Neural cell (in vitro differentiated cells): Measurements from ENCODE around the gene SOAT2. TPM values are rescaled to one million over a fixed set of nuclear protein-coding genes. Genes with fewer than 3 reads are reported as not detected.

Source experiments
- H2AFZ ChIP-seq: fragments of 200-600, 300-800 bp; sonication (generic), shearing (Covaris generic); 2 replicates; pipeline ENCODE4 v1.6.0; 2014; ENCODE audit warnings: low read depth, mild to moderate bottlenecking, antibody characterized with exemption, low read length, moderate library complexity
- H3F3A ChIP-seq: fragments of 200-600 bp; shearing (Covaris generic); 2 replicates; pipeline ENCODE4 v1.6.1; 2016; ENCODE audit warnings: mild to moderate bottlenecking, moderate library complexity, mixed read lengths, antibody characterized with exemption, low read length; ENCODE audit not compliant: insufficient read depth, poor library complexity, severe bottlenecking
- H3K27ac ChIP-seq: fragments of 200-600, 300-800 bp; sonication (generic), shearing (Covaris generic); 2 replicates; pipeline ENCODE4 v1.5.1; 2014; ENCODE audit warnings: mild to moderate bottlenecking, low read length, moderate library complexity
- H3K27me3 ChIP-seq: fragments of 300-800, 200-600 bp; sonication (generic), shearing (Covaris generic); 2 replicates; pipeline ENCODE4 v1.6.0; 2014; ENCODE audit warnings: mild to moderate bottlenecking, low read depth, low read length, moderate library complexity; ENCODE audit not compliant: insufficient read depth
- H3K36me3 ChIP-seq: fragments of 300-800, 200-600 bp; sonication (generic), shearing (Covaris generic); 2 replicates; pipeline ENCODE4 v1.5.1; 2014; ENCODE audit warnings: mild to moderate bottlenecking, antibody characterized with exemption, low read length, moderate library complexity; ENCODE audit not compliant: insufficient read depth
- H3K4me2 ChIP-seq: fragments of 300-800, 200-600 bp; sonication (generic), shearing (Covaris generic); 2 replicates; pipeline ENCODE4 v1.6.0; 2014; ENCODE audit warnings: mild to moderate bottlenecking, low read length
- H3K4me3 ChIP-seq: fragments of 300-800, 200-600 bp; sonication (generic), shearing (Covaris generic); 2 replicates; pipeline ENCODE4 v1.5.1; 2014; ENCODE audit warnings: mild to moderate bottlenecking, low read length, moderate library complexity
- H3K79me2 ChIP-seq: fragments of 200-600 bp; shearing (Covaris generic); replicated peaks from 2 replicates; pipeline ENCODE4 v1.6.0; 2014; ENCODE audit warnings: mild to moderate bottlenecking, low read length, moderate library complexity; ENCODE audit not compliant: insufficient read depth
- H3K9ac ChIP-seq: fragments of 300-800, 200-600 bp; sonication (generic), shearing (Covaris generic); 2 replicates; pipeline ENCODE4 v1.6.1; 2016; ENCODE audit warnings: mild to moderate bottlenecking, low read length, mixed read lengths
- H3K9me2 ChIP-seq: fragments of 200-600 bp; shearing (Covaris generic); 2 replicates; pipeline ENCODE4 v1.6.1; 2016; ENCODE audit warnings: mild to moderate bottlenecking, low read length, mixed read lengths; ENCODE audit not compliant: insufficient read depth
- H3K9me3 ChIP-seq: fragments of 200-600, 300-800 bp; sonication (generic), shearing (Covaris generic); 2 replicates; pipeline ENCODE4 v1.6.1; 2016; ENCODE audit warnings: mild to moderate bottlenecking, mixed run types, low read length, moderate library complexity, mixed read lengths
- H4K20me1 ChIP-seq: fragments of 200-600 bp; shearing (Covaris generic); 2 replicates; pipeline ENCODE4 v1.6.1; 2016; ENCODE audit warnings: mild to moderate bottlenecking, mixed run types; ENCODE audit not compliant: insufficient read depth
- EP300 ChIP-seq: fragments of 450-650 bp; conservative IDR thresholded peaks from 2 replicates; pipeline ENCODE4 v1.6.1; 2014; ENCODE audit warnings: antibody characterized with exemption, mild to moderate bottlenecking, moderate library complexity; ENCODE audit not compliant: poor library complexity, severe bottlenecking
- EZH2 ChIP-seq: fragments of 200-600, 300-800 bp; shearing (Covaris generic), sonication (generic); IDR thresholded peaks from 2 replicates; pipeline ENCODE4 v1.6.1; 2014; ENCODE audit warnings: antibody characterized with exemption, low read length, borderline replicate concordance, mild to moderate bottlenecking; ENCODE audit not compliant: insufficient read depth, poor library complexity, severe bottlenecking
- MXI1 ChIP-seq: fragments of 450-650 bp; conservative IDR thresholded peaks from 2 replicates; pipeline ENCODE4 v1.6.1; 2014; ENCODE audit warnings: antibody characterized with exemption, mild to moderate bottlenecking; ENCODE audit not compliant: poor library complexity, severe bottlenecking
- POLR2AphosphoS5 ChIP-seq: IDR thresholded peaks from 2 replicates; pipeline ENCODE4 v1.6.1; 2012
- RAD21 ChIP-seq: fragments of 450-650 bp; conservative IDR thresholded peaks from 2 replicates; pipeline ENCODE4 v1.6.1; 2014; ENCODE audit warnings: antibody characterized with exemption, mild to moderate bottlenecking, moderate library complexity
- SMC3 ChIP-seq: fragments of 450-650 bp; conservative IDR thresholded peaks from 2 replicates; pipeline ENCODE4 v1.6.1; 2014; ENCODE audit warnings: antibody characterized with exemption, mild to moderate bottlenecking, moderate library complexity; ENCODE audit not compliant: poor library complexity
- TAF1 ChIP-seq: IDR thresholded peaks from 2 replicates; pipeline ENCODE4 v1.6.1; 2012; ENCODE audit warnings: low read depth
- polyA plus RNA-seq: library from polyadenylated mRNA; depleted of rRNA; stranded (reverse); fragments of >200 nt; gene quantifications from 2 replicates; pipeline ENCODE4 v1.2.3, GENCODE V29; 2014
- TF ChIP-seq, protein P1 (sequence below): fragments of 450-650 bp; IDR thresholded peaks from 2 replicates; pipeline ENCODE4 v1.5.1; 2014; ENCODE audit warnings: antibody characterized with exemption, mild to moderate bottlenecking, moderate library complexity; ENCODE audit not compliant: poor library complexity, severe bottlenecking
- TF ChIP-seq, protein P2 (sequence below): IDR thresholded peaks from 2 replicates; pipeline ENCODE4 v1.6.1; 2012; ENCODE audit warnings: borderline replicate concordance

Gene SOAT2
- polyA plus RNA-seq, 1 donor from 2014 or later: not detected

DNA sequence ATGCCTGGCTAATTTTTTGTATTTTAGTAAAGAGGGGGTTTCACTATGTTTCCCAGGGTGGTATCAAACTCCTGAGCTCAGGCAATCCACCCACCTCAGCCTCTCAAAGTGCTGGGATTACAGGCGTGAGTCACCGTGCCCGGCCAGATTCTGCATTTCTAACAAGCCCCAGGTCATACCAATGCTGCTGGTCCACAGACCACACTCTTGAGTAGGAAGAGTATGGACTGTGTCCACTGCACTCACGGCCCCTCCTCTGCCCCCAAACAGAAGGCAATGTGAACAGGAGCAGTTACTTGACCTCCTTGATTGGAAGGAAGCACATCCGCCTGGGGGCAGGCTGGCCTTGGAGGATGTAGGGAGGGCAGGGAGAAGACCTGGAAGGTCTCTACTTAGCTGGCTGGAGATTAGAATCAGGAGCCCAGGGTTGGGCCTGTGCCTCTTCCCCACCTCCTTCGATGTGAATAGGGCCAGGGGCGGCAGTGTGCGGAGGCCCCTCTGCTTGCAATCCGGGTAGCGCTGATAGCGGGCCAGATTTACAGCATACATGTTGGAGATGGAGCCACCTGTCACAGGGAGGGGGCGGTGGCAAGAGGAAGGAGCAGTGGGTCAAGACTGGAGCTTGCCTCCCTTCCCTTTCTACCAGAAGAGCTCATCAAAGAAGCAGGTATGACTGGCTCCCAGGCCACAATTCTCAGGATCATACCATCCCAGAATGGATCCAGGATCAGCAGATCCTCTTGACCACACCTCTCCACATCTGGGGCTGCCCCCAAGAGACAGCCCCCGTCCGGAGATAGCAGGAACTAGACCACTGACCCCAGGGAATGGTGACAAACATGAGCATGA is 67.8 kb downstream of the SOAT2 start:
- Histone ChIP-seq H3F3A (no peaks in the 10 kb centered on the region), H3K4me2 (no peak overlapping the region), H3K79me2 (no peaks in the 10 kb centered on the region), H2AFZ (no peak overlapping the region), H3K9me3 (no peaks in the 10 kb centered on the region), H3K4me3 (no peak overlapping the region), H3K9ac (no peak overlapping the region), H3K9me2 (no peaks in the 10 kb centered on the region), H3K27me3 (no peaks in the 10 kb centered on the region), H3K36me3 (no peaks in the 10 kb centered on the region), H4K20me1 (no peaks in the 10 kb centered on the region), H3K27ac (no peak overlapping the region)
- TF ChIP-seq EP300 (no peak), TAF1 (no peak), POLR2AphosphoS5 (no peak), SMC3 (no peak), MXI1 (no peak), RAD21 (no peak), EZH2 (no peak)
- TF ChIP-seq, protein P1, sequence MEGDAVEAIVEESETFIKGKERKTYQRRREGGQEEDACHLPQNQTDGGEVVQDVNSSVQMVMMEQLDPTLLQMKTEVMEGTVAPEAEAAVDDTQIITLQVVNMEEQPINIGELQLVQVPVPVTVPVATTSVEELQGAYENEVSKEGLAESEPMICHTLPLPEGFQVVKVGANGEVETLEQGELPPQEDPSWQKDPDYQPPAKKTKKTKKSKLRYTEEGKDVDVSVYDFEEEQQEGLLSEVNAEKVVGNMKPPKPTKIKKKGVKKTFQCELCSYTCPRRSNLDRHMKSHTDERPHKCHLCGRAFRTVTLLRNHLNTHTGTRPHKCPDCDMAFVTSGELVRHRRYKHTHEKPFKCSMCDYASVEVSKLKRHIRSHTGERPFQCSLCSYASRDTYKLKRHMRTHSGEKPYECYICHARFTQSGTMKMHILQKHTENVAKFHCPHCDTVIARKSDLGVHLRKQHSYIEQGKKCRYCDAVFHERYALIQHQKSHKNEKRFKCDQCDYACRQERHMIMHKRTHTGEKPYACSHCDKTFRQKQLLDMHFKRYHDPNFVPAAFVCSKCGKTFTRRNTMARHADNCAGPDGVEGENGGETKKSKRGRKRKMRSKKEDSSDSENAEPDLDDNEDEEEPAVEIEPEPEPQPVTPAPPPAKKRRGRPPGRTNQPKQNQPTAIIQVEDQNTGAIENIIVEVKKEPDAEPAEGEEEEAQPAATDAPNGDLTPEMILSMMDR: no peak
- TF ChIP-seq, protein P2, sequence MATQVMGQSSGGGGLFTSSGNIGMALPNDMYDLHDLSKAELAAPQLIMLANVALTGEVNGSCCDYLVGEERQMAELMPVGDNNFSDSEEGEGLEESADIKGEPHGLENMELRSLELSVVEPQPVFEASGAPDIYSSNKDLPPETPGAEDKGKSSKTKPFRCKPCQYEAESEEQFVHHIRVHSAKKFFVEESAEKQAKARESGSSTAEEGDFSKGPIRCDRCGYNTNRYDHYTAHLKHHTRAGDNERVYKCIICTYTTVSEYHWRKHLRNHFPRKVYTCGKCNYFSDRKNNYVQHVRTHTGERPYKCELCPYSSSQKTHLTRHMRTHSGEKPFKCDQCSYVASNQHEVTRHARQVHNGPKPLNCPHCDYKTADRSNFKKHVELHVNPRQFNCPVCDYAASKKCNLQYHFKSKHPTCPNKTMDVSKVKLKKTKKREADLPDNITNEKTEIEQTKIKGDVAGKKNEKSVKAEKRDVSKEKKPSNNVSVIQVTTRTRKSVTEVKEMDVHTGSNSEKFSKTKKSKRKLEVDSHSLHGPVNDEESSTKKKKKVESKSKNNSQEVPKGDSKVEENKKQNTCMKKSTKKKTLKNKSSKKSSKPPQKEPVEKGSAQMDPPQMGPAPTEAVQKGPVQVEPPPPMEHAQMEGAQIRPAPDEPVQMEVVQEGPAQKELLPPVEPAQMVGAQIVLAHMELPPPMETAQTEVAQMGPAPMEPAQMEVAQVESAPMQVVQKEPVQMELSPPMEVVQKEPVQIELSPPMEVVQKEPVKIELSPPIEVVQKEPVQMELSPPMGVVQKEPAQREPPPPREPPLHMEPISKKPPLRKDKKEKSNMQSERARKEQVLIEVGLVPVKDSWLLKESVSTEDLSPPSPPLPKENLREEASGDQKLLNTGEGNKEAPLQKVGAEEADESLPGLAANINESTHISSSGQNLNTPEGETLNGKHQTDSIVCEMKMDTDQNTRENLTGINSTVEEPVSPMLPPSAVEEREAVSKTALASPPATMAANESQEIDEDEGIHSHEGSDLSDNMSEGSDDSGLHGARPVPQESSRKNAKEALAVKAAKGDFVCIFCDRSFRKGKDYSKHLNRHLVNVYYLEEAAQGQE: no peak

DNA sequence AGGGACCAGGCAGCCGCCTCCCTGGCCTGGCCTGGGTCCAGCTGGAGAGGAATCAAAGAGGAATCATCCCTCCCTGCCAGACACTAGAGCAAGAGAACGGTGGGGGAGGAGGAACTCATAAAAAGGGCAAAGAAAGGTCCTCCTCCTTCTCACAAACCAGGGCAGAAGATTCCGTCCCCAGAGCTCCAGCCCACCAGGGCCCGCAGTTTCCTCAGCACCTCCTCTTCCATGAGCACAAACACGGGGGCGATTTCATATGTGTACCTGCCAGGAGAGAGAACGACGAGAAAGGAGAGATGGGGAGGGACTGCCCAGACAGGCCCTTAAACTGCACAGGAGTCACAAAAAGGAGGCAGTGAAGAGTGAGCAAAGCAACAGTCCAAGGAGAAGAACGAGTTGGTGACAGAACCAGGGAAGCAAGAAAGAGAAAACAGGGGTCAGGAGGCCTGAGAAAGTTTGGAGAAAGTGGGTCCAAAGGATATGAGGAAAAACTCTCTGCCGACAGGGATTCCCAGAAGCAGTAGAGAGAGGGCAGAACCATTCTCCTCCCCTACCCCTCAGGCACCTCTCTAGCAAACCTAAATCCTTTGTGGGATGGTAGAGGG is 68.5 kb downstream of the SOAT2 start:
- no peaks in the 10 kb centered on the region for H3K27me3 ChIP-seq
- TF ChIP-seq RAD21: no peak
- no peak for TF ChIP-seq MXI1
- H3K36me3 ChIP-seq: no peaks in the 10 kb centered on the region
- no peak overlapping the region for H2AFZ ChIP-seq
- H3K27ac ChIP-seq: no peak overlapping the region
- no peak overlapping the region for H3K4me3 ChIP-seq
- no peaks in the 10 kb centered on the region for H3F3A ChIP-seq
- H3K9me2 ChIP-seq: no peaks in the 10 kb centered on the region
- H3K9ac ChIP-seq: no peak overlapping the region
- no peaks in the 10 kb centered on the region for H4K20me1 ChIP-seq
- no peaks in the 10 kb centered on the region for H3K9me3 ChIP-seq
- H3K4me2 ChIP-seq: no peak overlapping the region
- no peaks in the 10 kb centered on the region for H3K79me2 ChIP-seq
